Endodermal cell (in vitro differentiated cells): ENCODE results near the gene DYNC1I2. TPM values are rescaled to one million over a fixed set of nuclear protein-coding genes. Genes with fewer than 3 reads are reported as not detected.

Experiments used
- DNase-seq: peaks from one replicate; pipeline ENCODE4 v3.0.0-alpha.2; 2017
- H3K27ac ChIP-seq: 2 replicates; pipeline ENCODE4 v1.5.1; 2013; ENCODE audit warnings: mild to moderate bottlenecking, low read depth, low read length, moderate library complexity
- H3K27me3 ChIP-seq: 2 replicates; pipeline ENCODE4 v1.6.1; 2013; ENCODE audit warnings: mild to moderate bottlenecking, low read length, moderate library complexity; ENCODE audit not compliant: insufficient read depth, control insufficient read depth, poor library complexity, severe bottlenecking
- H3K36me3 ChIP-seq: 2 replicates; pipeline ENCODE4 v1.7.0; 2013; ENCODE audit warnings: mild to moderate bottlenecking, low read length, moderate library complexity; ENCODE audit not compliant: control insufficient read depth, insufficient read depth
- H3K4me1 ChIP-seq: one replicate; pipeline ENCODE4 v1.7.0; 2013; ENCODE audit warnings: low read length; ENCODE audit not compliant: control insufficient read depth, insufficient read depth
- H3K4me3 ChIP-seq: 2 replicates; pipeline ENCODE4 v1.5.1; 2013; ENCODE audit warnings: mild to moderate bottlenecking, low read length, moderate library complexity
- H3K9ac ChIP-seq: 2 replicates; pipeline ENCODE4 v1.6.1; 2013; ENCODE audit warnings: mild to moderate bottlenecking, low read length, moderate library complexity; ENCODE audit not compliant: poor library complexity, severe bottlenecking; ENCODE audit errors: extremely low read depth
- H3K9me3 ChIP-seq: 2 replicates; pipeline ENCODE4 v1.6.1; 2013; ENCODE audit warnings: mild to moderate bottlenecking, low read length, moderate library complexity; ENCODE audit not compliant: control insufficient read depth
- H3K27ac Mint-ChIP-seq: 2 replicates; pipeline ENCODE4 v1.8.0; 2020; ENCODE audit warnings: mixed read lengths
- H3K27me3 Mint-ChIP-seq: 2 replicates; pipeline ENCODE4 v1.8.0; 2021; ENCODE audit warnings: mild to moderate bottlenecking, mixed read lengths; ENCODE audit not compliant: insufficient read depth
- H3K36me3 Mint-ChIP-seq: 2 replicates; pipeline ENCODE4 v1.8.0; 2020; ENCODE audit warnings: low read depth, mixed read lengths
- H3K4me1 Mint-ChIP-seq: 2 replicates; pipeline ENCODE4 v1.8.0; 2020; ENCODE audit warnings: mixed read lengths
- H3K4me3 Mint-ChIP-seq: 2 replicates; pipeline ENCODE4 v1.8.0; 2020; ENCODE audit warnings: mild to moderate bottlenecking, moderate library complexity, mixed read lengths
- H3K9me3 Mint-ChIP-seq: 2 replicates; pipeline ENCODE4 v1.8.0; 2020; ENCODE audit warnings: mild to moderate bottlenecking, mixed read lengths
- WGBS, 2 experiments: methylation state at CpG; one replicate each; pipeline versions ENCODE4 v1.1.5 to v1.1.7; 2013; ENCODE audit warnings: missing lambda C conversion rate in 2 of 2, mixed read lengths in 1 of 2; ENCODE audit not compliant: insufficient coverage in 1 of 2, insufficient read length in 1 of 2; 5-methylcytosine and 5-hydroxymethylcytosine counted together
- total RNA-seq, 2 donors: library from RNA; stranded (reverse); fragmentation: NEBNext Ultra II Directional in 1 of 2; extraction: Animal tissue kit (Norgen Biotek cat#: 25700) in 1 of 2; gene quantifications; 2 replicates in 1 of 2; 3 replicates in 1 of 2; pipeline ENCODE4 v1.2.1, GENCODE V29; 2021
- TF ChIP-seq, protein P1 (sequence below): fragments of 200-600 bp; sonication (generic); conservative IDR thresholded peaks from 2 replicates; pipeline ENCODE4 v1.5.0; 2021; ENCODE audit warnings: antibody characterized with exemption, mild to moderate bottlenecking

The DYNC1I2 gene
- total RNA-seq, 2 donors from 2014 or later, result 98.5 to 99.4 TPM

GRCh38 chr2:171787333-171788072 is 100.2 kb downstream of the DYNC1I2 start:
- DNase-seq, result peak; percentile 71
- no peak overlapping the region for H3K9ac ChIP-seq
- Mint-ChIP-seq H3K9me3 (peaks cover 2% of the 10 kb centered on the region), H3K4me1 (peaks cover 27% of the 10 kb centered on the region), H3K36me3 (peaks cover 2% of the 10 kb centered on the region), H3K4me3 (peak overlapping the region; percentile 15), H3K27ac (peak overlapping the region; percentile 67), H3K27me3 (no peaks in the 10 kb centered on the region)
- TF ChIP-seq, protein P1, sequence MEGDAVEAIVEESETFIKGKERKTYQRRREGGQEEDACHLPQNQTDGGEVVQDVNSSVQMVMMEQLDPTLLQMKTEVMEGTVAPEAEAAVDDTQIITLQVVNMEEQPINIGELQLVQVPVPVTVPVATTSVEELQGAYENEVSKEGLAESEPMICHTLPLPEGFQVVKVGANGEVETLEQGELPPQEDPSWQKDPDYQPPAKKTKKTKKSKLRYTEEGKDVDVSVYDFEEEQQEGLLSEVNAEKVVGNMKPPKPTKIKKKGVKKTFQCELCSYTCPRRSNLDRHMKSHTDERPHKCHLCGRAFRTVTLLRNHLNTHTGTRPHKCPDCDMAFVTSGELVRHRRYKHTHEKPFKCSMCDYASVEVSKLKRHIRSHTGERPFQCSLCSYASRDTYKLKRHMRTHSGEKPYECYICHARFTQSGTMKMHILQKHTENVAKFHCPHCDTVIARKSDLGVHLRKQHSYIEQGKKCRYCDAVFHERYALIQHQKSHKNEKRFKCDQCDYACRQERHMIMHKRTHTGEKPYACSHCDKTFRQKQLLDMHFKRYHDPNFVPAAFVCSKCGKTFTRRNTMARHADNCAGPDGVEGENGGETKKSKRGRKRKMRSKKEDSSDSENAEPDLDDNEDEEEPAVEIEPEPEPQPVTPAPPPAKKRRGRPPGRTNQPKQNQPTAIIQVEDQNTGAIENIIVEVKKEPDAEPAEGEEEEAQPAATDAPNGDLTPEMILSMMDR, result peak; percentile 47
- H3K4me3 ChIP-seq, result peak overlapping the region; percentile 7
- H3K9me3 ChIP-seq, result no peaks in the 10 kb centered on the region
- H3K36me3 ChIP-seq, result no peaks in the 10 kb centered on the region
- peaks cover 7% of the 10 kb centered on the region for H3K4me1 ChIP-seq
- H3K27me3 ChIP-seq, result no peaks in the 10 kb centered on the region
- 65 to 66% methylated on average over 11 of the region's 11 CpGs for WGBS, 2 experiments
- H3K27ac ChIP-seq, result no peak overlapping the region

GRCh38 chr2:171788316-171788993 is 101.2 kb downstream of the DYNC1I2 start:
- DNase-seq, result peak; percentile 82

DNA sequence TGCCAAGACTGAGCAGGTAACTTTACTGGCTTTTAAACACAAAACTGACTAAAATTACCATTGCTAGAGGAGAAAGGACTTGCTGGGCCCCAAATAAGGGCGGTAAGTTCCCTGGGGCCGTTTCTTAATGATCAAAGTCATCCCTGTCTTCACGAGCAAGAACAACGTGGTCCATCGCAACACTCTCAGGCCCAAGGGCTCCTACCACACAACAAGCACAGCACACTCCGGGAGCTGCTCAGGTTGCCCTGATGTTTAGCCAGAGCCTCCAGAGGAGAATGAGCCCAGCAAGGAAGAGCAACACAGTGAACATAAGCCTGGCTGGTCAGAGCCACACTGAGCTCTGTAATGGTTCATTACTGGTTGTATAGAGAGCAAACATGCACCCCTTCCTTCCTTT is 102.7 kb downstream of the DYNC1I2 start:
- Mint-ChIP-seq H3K27ac (no peak overlapping the region), H3K27me3 (no peaks in the 10 kb centered on the region), H3K4me1 (peaks cover 48% of the 10 kb centered on the region), H3K36me3 (no peaks in the 10 kb centered on the region), H3K4me3 (no peak overlapping the region), H3K9me3 (no peaks in the 10 kb centered on the region)
- no peak overlapping the region for H3K27ac ChIP-seq
- H3K9ac ChIP-seq, result no peak overlapping the region
- H3K36me3 ChIP-seq, result no peaks in the 10 kb centered on the region
- TF ChIP-seq, protein P1, result no peak
- no peak for DNase-seq
- no peak overlapping the region for H3K4me3 ChIP-seq
- 89 to 100% methylated on average over 4 to 6 of the region's 6 CpGs for WGBS, 2 experiments
- H3K4me1 ChIP-seq, result peaks cover 15% of the 10 kb centered on the region
- H3K9me3 ChIP-seq, result no peaks in the 10 kb centered on the region
- H3K27me3 ChIP-seq, result no peaks in the 10 kb centered on the region

More at GRCh38 chr2:171788316-171788993, 101.2 kb downstream of the DYNC1I2 start:
- TF ChIP-seq, protein P1, result no peak
- no peak overlapping the region for H3K27ac ChIP-seq
- H3K36me3 ChIP-seq, result no peaks in the 10 kb centered on the region
- no peaks in the 10 kb centered on the region for H3K9me3 ChIP-seq
- H3K4me3 ChIP-seq, result no peak overlapping the region
- WGBS, 2 experiments, result 58 to 74% methylated on average over 4 to 7 of the region's 7 CpGs
- H3K27me3 ChIP-seq, result no peaks in the 10 kb centered on the region
- no peaks in the 10 kb centered on the region for H3K36me3 Mint-ChIP-seq
- no peaks in the 10 kb centered on the region for H3K27me3 Mint-ChIP-seq
- H3K4me1 ChIP-seq, result peaks cover 8% of the 10 kb centered on the region
- no peak overlapping the region for H3K4me3 Mint-ChIP-seq
- H3K4me1 Mint-ChIP-seq, result peaks cover 37% of the 10 kb centered on the region
- H3K27ac Mint-ChIP-seq, result peak overlapping the region; percentile 11
- H3K9me3 Mint-ChIP-seq, result no peaks in the 10 kb centered on the region
- no peak overlapping the region for H3K9ac ChIP-seq
